ENCODE measurements around the gene RPF1.

DNA sequence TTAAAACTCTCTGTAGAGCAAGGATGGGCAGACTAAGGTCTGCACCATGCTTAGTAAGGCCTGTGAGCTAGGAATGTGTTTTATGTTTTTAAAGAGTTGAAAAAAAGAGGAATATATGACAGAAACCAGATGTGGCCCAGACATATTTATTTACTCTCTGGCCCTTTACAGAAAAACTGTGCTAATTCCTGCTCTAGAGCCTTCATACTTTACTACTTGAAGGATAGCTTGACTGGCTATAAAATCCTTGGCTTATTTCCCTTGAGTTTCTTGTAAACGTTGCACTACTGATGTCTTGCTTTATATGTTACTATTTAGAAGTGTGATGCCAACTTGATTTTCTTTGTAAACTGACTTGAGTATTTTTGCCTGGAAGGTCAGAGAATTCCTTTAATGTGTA lies 61.7 kb downstream of the RPF1 start:
- TF ChIP-seq RFX5 (IDR thresholded peaks at IDR 0.05; ENCODE audit: low read depth, low read length) (no peak), RAD21 (IDR thresholded peaks at IDR 0.05; ENCODE audit: low read length) (no peak), RCOR1 (IDR thresholded peaks at IDR 0.05; ENCODE audit: insufficient replicate concordance, low read length) (no peak)
- TF ChIP-seq, protein P1, sequence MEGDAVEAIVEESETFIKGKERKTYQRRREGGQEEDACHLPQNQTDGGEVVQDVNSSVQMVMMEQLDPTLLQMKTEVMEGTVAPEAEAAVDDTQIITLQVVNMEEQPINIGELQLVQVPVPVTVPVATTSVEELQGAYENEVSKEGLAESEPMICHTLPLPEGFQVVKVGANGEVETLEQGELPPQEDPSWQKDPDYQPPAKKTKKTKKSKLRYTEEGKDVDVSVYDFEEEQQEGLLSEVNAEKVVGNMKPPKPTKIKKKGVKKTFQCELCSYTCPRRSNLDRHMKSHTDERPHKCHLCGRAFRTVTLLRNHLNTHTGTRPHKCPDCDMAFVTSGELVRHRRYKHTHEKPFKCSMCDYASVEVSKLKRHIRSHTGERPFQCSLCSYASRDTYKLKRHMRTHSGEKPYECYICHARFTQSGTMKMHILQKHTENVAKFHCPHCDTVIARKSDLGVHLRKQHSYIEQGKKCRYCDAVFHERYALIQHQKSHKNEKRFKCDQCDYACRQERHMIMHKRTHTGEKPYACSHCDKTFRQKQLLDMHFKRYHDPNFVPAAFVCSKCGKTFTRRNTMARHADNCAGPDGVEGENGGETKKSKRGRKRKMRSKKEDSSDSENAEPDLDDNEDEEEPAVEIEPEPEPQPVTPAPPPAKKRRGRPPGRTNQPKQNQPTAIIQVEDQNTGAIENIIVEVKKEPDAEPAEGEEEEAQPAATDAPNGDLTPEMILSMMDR (conservative IDR thresholded peaks at IDR 0.05; ENCODE audit: low read depth, low read length) = no peak
- TF ChIP-seq, protein P2, sequence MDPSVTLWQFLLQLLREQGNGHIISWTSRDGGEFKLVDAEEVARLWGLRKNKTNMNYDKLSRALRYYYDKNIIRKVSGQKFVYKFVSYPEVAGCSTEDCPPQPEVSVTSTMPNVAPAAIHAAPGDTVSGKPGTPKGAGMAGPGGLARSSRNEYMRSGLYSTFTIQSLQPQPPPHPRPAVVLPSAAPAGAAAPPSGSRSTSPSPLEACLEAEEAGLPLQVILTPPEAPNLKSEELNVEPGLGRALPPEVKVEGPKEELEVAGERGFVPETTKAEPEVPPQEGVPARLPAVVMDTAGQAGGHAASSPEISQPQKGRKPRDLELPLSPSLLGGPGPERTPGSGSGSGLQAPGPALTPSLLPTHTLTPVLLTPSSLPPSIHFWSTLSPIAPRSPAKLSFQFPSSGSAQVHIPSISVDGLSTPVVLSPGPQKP (IDR thresholded peaks at IDR 0.05; ENCODE audit: borderline replicate concordance, low read depth, low read length) = no peak

Measured in IMR-90 (cell line).